GM10266 (cell line): ENCODE measurements around the gene SEMA4A.
"Not testable (repeated sequence)": the region's sequence is repeated elsewhere in the genome, so short reads cannot be mapped to it uniquely, and the experiment has no call there.

Experiments used
- DNase-seq: peaks from one replicate; pipeline ENCODE4 v3.0.0; 2012; ENCODE audit errors: extremely low spot score
- CTCF ChIP-seq: IDR thresholded peaks from 2 replicates; pipeline ENCODE4 v1.5.1; 2012; ENCODE audit warnings: mild to moderate bottlenecking, low read depth; ENCODE audit not compliant: control insufficient read depth, insufficient read depth; ENCODE audit errors: missing control alignments

The SEMA4A gene

GRCh38 chr1:156172696-156173470, 19.5 kb downstream of the SEMA4A start:
- peak; percentile 5 for DNase-seq
- TF ChIP-seq CTCF = no peak

GRCh38 chr1:156176610-156177210, 23.3 kb downstream of the SEMA4A start:
- peak; percentile 2 for DNase-seq
- no peak for TF ChIP-seq CTCF

- no peak for TF ChIP-seq CTCF
- peak; percentile 4 for DNase-seq
These were observed 24.7 kb downstream of the SEMA4A start for GRCh38 chr1:156177919-156178654.

GRCh38 chr1:156180471-156180870, 27.1 kb downstream of the SEMA4A start:
- no peak for TF ChIP-seq CTCF
- no peak for DNase-seq

- not testable (repeated sequence) for DNase-seq
These were observed 28.1 kb downstream of the SEMA4A start for GRCh38 chr1:156181391-156181924.

DNA sequence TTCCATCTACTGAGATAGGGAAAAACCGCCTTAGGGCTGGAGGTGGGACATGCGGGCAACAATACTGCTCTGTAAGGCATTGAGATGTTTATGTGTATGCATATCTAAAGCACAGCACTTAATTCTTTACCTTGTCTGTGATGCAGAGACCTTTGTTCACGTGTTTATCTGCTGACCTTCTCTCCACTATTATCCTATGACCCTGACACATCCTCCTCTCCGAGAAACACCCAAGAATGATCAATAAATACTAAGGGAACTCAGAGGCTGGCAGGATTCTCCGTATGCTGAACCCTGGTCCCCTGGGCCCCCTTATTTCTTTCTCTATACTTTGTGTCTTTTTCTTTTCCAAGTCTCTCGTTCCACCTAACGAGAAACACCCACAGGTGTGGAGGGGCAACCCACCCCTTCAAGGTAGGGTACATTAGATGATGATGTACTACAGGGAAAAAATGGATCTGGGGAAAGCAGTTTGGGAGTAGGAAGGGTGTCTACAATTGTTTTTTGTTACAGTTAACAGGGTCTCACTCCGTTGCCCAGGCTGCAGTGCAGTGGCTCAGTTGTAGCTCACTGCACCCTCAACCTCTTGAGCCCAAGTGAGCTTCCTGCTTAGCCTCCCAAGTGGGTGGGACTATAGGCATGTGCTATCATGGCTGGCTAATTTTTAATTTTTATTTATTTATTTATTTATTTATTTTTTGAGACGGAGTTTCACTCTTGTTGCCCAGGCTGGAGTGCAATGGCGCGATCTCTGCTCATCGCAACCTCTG, 28.8 kb downstream of the SEMA4A start:
- DNase-seq = not testable (repeated sequence)

DNA sequence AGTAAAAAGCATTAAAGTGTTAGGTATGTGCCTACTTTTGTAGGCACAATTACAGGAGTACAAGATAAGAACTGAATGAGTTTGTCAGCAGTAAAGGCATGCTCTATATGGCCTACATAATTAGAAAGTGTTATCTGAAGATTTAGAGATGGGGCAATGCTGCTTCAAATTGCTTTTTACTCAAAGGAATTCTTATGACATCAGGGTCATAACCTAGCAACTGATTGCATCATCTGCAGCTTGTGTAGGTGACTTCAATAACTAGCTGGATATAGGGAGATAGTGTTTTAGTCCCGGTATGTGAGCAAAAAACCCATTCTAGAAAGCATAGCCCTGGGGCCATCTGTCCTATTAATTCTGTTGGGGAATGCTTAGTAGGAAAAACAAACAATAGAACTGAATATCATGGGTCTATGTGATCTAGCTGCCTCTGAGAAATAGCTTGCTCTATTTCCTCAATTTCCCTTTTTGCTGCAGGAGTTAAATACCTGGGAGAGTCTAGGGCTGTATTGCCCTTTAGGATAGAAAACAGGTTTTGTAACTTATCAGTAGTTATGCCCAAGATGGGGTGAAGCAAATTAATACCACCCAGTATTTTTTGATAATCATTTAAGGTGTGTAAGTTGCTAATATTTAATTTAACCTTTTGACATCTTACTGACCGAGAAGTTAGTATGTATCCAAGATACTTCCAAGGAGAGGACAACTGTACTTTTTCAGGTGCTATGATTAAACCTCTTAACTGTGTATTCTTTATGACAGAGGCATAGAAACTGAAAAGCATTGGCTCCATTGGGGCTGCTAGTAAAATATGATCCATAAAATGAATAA, 33.2 kb downstream of the SEMA4A start:
- not testable (repeated sequence) for DNase-seq

DNA sequence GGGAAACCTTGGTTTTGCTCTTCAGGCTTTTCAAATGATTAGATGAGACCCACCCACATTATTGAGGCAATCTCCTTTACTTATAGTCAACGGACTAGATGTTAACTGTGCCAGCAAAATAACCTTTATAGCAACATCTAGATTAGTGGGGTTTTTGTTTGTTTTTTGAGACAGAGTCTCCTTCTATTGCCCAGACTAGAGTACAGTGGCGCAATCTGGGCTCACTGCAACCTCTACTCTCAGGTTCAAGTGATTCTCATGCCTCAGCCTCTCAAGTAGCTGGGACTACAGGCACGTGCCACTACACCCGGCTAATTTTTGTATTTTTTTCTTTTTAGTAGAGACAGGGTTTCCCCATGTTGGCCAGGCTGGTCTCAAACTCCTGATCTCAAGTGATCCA, 36.9 kb downstream of the SEMA4A start:
- DNase-seq = not testable (repeated sequence)
